Natural killer cell treated with Interleukin-12 subunit alpha and Interleukin-12 subunit beta and Interleukin-15 and Interleukin-18, amount 100 ng/mL, for 72 hours (primary cell): Measurements from ENCODE around the gene DNAJC1. TPM values are rescaled to one million over a fixed set of nuclear protein-coding genes. Genes with fewer than 3 reads are reported as not detected.
"Not testable (repeated sequence)": the region's sequence is repeated elsewhere in the genome, so short reads cannot be mapped to it uniquely, and the experiment has no call there.

Experiments used
- ATAC-seq, 2 donors: fragments of 150-1000 bp; cut with Tn5 transposase in 1 of 2; sonication (Bioruptor Pico), chemical (Tn5 transposase) in 1 of 2; 2 replicates each; pipeline ENCODE4 v1.10.0; 2021
- DNase-seq: peaks from one replicate; pipeline ENCODE4 v3.0.0; 2022; ENCODE audit warnings: low spot score
- H3K27ac Mint-ChIP-seq, 2 donors: 1 replicate in 1 of 2; 2 replicates in 1 of 2; pipeline ENCODE4 v1.8.0; 2022; ENCODE audit warnings: mixed read lengths in 2 of 2, mild to moderate bottlenecking in 1 of 2, moderate library complexity in 1 of 2
- H3K27me3 Mint-ChIP-seq, 2 donors: 1 replicate in 1 of 2; 2 replicates in 1 of 2; pipeline ENCODE4 v1.8.0; 2022; ENCODE audit warnings: mixed read lengths in 2 of 2
- H3K36me3 Mint-ChIP-seq: one replicate; pipeline ENCODE4 v1.8.0; 2022; ENCODE audit warnings: mixed read lengths
- H3K4me1 Mint-ChIP-seq, 2 donors: 1 replicate in 1 of 2; 2 replicates in 1 of 2; pipeline ENCODE4 v1.8.0; 2022; ENCODE audit warnings: low read depth in 2 of 2, mixed read lengths in 2 of 2, mild to moderate bottlenecking in 1 of 2
- H3K4me3 Mint-ChIP-seq: one replicate; pipeline ENCODE4 v1.8.0; 2022; ENCODE audit warnings: mixed read lengths
- H3K9me3 Mint-ChIP-seq: 2 replicates; pipeline ENCODE4 v1.8.0; 2022; ENCODE audit warnings: mixed read lengths
- total RNA-seq, 2 donors: library from RNA; stranded (reverse); gene quantifications; one replicate each; pipeline ENCODE4 v1.2.3, GENCODE V29; 2022

The DNAJC1 gene
- total RNA-seq, 2 donors from 2014 or later = 37.8 to 53.5 TPM

DNA sequence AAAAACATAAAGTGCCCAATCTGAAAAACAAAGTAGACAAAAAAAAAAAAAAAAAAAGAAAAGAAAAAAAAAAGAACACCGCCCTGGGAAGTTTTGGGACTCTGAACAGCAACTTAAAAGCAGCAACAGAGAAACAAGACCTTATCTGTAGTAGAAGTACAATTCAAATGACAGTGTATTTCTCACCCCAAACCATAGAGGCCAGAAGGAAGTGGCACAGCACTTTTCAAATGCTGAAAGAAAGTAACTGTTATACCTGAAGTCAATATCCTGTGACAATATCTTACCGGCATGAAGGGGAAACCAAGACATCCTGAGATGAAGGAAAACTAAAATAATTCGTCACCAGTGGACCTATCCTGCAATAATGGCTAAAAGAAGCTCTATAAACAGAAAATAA lies 112.1 kb downstream of the DNAJC1 start:
- peaks cover 50 to 54% of the 10 kb centered on the region in 2 donors for H3K4me1 Mint-ChIP-seq
- H3K27me3 Mint-ChIP-seq = no peaks in the 10 kb centered on the region
- H3K36me3 Mint-ChIP-seq = peaks cover 27% of the 10 kb centered on the region
- no peak for DNase-seq
- H3K27ac Mint-ChIP-seq = peak overlapping the region; percentile 8 to 27
- peak overlapping the region; percentile 38 for H3K4me3 Mint-ChIP-seq
- H3K9me3 Mint-ChIP-seq = peaks cover 6% of the 10 kb centered on the region
- peak in 1 of 2 donors; percentile 60 for ATAC-seq

DNA sequence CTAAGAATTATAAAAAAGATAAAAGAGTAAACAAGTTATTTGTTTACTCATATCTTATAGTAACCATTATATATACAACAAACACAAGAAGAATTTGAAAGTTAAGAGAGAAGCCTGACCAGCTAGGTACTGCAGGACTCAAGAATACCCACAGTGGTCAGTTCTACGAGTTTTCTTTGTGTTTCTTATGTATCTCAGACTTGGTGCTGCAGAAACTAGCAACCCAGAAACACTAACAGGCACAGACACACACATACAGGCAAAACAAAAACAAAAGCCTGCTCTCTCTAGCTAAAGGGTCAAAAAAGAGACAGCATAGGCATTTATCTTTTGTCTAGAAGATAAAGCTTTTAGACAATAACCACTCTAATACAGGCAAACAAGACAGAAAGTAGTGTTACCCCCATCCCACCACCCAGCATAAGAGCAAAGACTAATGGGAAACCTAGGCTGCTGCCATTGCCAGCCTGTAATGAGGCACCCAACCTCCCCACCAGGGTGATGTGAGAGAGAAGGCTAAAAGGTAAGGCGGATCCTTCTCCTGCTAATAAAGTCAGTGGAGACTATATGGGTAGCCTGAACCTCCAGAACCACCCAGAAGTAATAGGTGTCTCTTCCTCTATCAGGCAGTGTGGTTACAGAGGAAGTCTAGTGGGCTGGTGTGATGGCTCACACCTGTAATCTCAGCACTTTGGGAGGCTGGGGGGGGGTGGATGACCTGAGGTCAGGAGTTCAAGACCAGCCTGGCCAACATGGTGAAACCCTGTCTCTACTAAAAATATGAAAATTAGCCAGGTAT lies 113.9 kb downstream of the DNAJC1 start:
- peak overlapping the region in 1 of 2 donors; percentile 52 for H3K27ac Mint-ChIP-seq

DNA sequence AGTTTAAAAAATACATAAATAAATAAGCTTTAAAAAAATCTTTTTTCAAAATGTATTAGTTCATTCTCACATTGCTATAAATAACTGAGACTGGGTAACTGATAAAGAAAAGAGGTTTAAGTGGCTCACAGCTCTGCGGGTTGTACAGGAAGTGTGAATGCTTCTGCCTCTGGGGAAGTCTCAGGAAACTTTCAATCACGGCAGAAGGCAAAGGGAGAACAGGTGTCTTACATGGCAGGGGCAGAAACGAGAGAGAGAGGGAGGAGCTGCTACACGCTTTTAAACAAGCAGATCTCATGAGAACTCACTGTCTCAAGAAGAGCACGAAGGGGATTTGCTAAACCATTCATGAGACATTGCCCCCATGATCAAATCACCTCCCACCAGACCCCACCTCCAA lies 114.6 kb downstream of the DNAJC1 start:
- DNase-seq (no peak), ATAC-seq (peak in 1 of 2 donors; percentile 67)
- peak overlapping the region; percentile 56 for H3K4me3 Mint-ChIP-seq
- H3K9me3 Mint-ChIP-seq = peaks cover 11% of the 10 kb centered on the region
- H3K36me3 Mint-ChIP-seq = peaks cover 31% of the 10 kb centered on the region
- H3K27me3 Mint-ChIP-seq = no peaks in the 10 kb centered on the region
- H3K4me1 Mint-ChIP-seq = peaks cover 57 to 63% of the 10 kb centered on the region in 2 donors
- no peak overlapping the region for H3K27ac Mint-ChIP-seq

More for the DNA sequence above, 113.9 kb downstream of the DNAJC1 start:
- DNase-seq (no peak), ATAC-seq (peak in 1 of 2 donors; percentile 33)
- peak overlapping the region; percentile 30 for H3K4me3 Mint-ChIP-seq
- H3K9me3 Mint-ChIP-seq = peaks cover 13% of the 10 kb centered on the region
- peaks cover 57 to 63% of the 10 kb centered on the region in 2 donors for H3K4me1 Mint-ChIP-seq
- peaks cover 35% of the 10 kb centered on the region for H3K36me3 Mint-ChIP-seq
- H3K27me3 Mint-ChIP-seq = no peaks in the 10 kb centered on the region

DNA sequence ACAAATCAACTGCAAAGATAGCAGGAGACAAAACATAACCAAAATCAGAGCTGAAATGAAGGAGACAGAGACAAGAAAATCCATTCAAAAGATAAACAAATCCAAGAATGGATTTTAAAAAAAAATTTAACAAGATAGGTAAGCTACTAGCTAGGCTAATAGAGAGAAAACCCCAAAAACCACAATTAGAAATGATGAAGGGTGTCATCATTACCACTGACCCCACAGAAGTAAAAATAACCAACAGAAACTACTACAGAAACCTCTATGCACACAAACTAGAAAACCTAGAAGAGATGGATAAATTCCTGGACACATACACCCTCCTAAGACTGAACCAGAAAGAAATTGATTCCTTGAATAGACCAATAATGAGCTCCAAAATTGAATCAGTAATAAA lies 117.6 kb downstream of the DNAJC1 start:
- Mint-ChIP-seq H3K4me1 (peaks cover 53 to 55% of the 10 kb centered on the region in 2 donors), H3K27ac (no peak overlapping the region), H3K9me3 (peaks cover 7% of the 10 kb centered on the region), H3K36me3 (peaks cover 25% of the 10 kb centered on the region), H3K4me3 (no peak overlapping the region), H3K27me3 (no peaks in the 10 kb centered on the region)
- DNase-seq (no peak), ATAC-seq (no peak)

DNA sequence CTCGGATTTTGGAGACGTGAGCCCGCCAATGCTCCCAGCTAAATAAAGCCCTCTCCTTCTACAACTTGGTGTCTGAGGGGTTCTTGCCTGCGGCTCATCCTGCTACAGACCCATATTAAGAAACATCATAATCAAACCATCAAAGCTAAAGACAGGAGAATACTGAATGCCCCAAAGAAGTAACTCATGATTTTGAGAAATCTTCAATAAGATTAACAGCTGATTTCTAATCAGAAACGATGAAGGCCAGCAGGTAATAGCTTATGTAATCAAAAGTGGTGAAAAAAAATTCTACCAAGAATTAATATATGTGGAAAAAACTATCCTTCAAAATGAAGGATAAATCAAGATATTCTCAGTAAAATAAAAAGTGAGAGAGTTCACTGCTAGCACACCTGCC lies 130.3 kb downstream of the DNAJC1 start:
- Mint-ChIP-seq H3K27me3 (no peaks in the 10 kb centered on the region), H3K27ac (no peak overlapping the region), H3K4me3 (no peak overlapping the region), H3K9me3 (peaks cover 7% of the 10 kb centered on the region), H3K4me1 (no peaks in the 10 kb centered on the region), H3K36me3 (peaks cover 27% of the 10 kb centered on the region)
- ATAC-seq = no peak
- no peak for DNase-seq

DNA sequence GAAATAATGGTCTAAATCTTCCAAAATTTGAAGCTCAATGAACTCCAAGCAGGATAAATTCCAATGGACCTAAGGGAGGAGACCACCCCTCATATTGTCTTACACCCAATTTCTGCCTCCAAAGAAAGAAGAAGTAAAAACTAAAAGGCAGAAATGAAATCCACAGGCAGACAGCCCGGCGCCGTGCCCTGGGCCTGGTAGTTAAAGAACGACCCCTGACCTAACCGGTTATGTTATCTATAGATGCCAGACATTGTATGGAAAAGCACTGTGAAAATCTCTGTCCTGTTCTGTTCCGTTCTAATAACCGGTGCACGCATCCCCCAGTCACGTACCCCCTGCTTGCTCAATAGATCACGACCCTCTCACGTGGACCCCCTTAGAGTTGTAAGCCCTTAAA lies 130.8 kb downstream of the DNAJC1 start:
- H3K27ac Mint-ChIP-seq, H3K4me3 Mint-ChIP-seq, DNase-seq, H3K9me3 Mint-ChIP-seq, H3K4me1 Mint-ChIP-seq, H3K27me3 Mint-ChIP-seq, ATAC-seq: not testable (repeated sequence)
- H3K36me3 Mint-ChIP-seq = peaks cover 27% of the 10 kb centered on the region

DNA sequence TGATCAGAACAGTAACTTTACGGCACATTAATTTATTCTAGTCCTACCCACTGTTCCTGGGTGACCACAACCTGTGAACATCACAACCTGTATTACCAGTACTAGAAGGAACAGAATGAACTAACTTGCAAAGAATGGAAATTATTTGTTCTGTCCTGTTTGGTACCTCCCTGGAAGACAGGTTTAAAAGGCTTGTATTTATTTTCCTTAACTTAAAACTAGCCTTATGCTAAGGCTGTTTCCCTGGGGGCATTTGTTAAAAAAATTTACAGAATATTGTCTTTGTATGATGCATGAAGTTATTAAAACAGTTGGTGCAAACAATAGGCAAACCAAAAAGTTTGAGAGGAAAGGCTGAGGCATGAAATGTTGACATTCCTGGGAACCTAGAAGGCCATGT lies 132.7 kb downstream of the DNAJC1 start:
- no peak overlapping the region for H3K4me3 Mint-ChIP-seq
- peaks cover 7% of the 10 kb centered on the region for H3K9me3 Mint-ChIP-seq
- no peaks in the 10 kb centered on the region for H3K4me1 Mint-ChIP-seq
- peaks cover 36% of the 10 kb centered on the region for H3K36me3 Mint-ChIP-seq
- H3K27me3 Mint-ChIP-seq = no peaks in the 10 kb centered on the region
- DNase-seq (no peak), ATAC-seq (no peak)
- H3K27ac Mint-ChIP-seq = no peak overlapping the region

DNA sequence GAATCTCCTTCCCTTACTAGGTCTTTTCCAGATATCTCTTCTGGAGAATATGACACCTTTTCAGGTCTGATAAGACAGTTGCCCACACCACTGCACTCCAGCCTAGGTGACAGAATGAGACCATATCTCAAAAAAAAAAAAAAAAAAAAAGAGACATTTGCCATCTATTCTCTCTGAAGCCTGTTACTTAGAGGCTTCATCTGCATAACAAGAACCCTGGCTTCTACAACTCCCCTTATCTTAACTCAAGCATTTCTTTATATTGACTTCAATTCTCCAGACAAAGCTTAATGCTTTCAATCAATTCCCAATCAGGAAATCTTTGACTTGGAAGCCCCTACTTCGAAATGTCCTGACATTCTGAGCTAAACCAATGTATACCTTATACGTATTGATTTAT lies 134.4 kb downstream of the DNAJC1 start:
- not testable (repeated sequence) for ATAC-seq, H3K4me3 Mint-ChIP-seq, DNase-seq, H3K27me3 Mint-ChIP-seq, H3K27ac Mint-ChIP-seq, H3K4me1 Mint-ChIP-seq, H3K9me3 Mint-ChIP-seq
- H3K36me3 Mint-ChIP-seq = peaks cover 30% of the 10 kb centered on the region

DNA sequence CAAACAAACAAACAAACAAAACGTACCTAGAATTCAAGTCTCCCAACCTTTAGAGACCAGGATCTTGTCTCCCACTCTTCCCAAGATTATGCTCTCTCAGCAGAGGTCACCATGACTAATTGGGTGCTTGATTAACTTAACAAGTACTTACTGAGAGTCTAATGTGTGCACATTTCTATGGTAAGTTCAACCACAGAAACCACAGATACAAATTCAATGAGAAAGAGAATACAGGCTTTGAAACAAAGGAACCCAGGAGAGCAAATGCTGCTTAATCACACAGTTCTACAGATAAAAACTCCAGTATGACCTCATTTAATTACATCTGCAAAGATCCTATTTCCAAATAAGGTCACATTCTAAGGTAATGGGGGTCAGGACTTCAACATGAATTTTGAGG lies 142.8 kb downstream of the DNAJC1 start:
- Mint-ChIP-seq H3K27me3 (no peaks in the 10 kb centered on the region), H3K4me1 (peaks cover 11 to 17% of the 10 kb centered on the region in 2 donors), H3K4me3 (peak overlapping the region; percentile 15), H3K36me3 (peaks cover 10% of the 10 kb centered on the region), H3K9me3 (no peaks in the 10 kb centered on the region), H3K27ac (peak overlapping the region in 1 of 2 donors; percentile 36)
- ATAC-seq (peak in 1 of 2 donors; percentile 61), DNase-seq (no peak)

DNA sequence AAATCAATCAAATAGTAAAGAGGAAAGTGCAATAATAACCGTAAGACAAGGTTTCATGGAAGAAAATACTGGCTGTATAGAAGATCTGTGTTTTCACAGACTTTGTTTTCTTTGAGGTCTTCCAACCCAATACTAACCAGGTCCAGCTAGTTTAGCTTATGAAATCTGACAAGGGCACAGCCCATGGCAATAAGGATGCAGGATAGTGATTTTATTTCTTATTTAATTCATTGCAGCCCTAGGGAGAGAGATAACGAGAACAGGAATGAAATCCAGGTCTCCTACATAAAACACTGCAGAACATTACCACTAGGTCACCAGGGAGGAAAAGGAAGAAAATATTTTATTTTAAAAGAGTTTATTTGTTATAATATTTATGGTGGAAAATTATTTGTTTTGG lies 145.1 kb downstream of the DNAJC1 start:
- no peak overlapping the region for H3K4me3 Mint-ChIP-seq
- H3K4me1 Mint-ChIP-seq = peaks cover 11 to 20% of the 10 kb centered on the region in 2 donors
- ATAC-seq (no peak), DNase-seq (no peak)
- no peaks in the 10 kb centered on the region for H3K27me3 Mint-ChIP-seq
- peaks cover 10% of the 10 kb centered on the region for H3K36me3 Mint-ChIP-seq
- no peak overlapping the region for H3K27ac Mint-ChIP-seq
- no peaks in the 10 kb centered on the region for H3K9me3 Mint-ChIP-seq

DNA sequence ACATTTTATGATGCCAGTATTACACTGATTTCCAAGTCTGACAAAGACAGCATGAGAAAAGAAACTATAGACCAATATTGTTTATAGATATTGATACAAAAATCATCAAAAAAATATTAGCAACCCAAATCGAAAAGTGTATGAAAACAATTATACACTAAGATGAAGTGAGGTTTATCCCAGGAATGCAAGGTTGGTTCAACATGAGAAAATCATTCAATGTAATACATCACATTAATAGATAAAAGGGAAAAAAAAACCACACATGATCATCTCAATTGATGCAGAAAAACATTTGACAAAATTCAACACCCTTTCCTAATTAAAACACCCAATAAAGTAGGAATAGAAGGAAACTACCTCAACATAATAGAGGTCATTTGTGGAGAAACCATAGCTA lies 153.9 kb downstream of the DNAJC1 start:
- Mint-ChIP-seq H3K9me3 (peaks cover 5% of the 10 kb centered on the region), H3K4me1 (peaks cover 0 to 17% of the 10 kb centered on the region in 2 donors), H3K4me3 (no peak overlapping the region), H3K27me3 (no peaks in the 10 kb centered on the region), H3K36me3 (peaks cover 33% of the 10 kb centered on the region), H3K27ac (no peak overlapping the region)
- DNase-seq (no peak), ATAC-seq (no peak)

DNA sequence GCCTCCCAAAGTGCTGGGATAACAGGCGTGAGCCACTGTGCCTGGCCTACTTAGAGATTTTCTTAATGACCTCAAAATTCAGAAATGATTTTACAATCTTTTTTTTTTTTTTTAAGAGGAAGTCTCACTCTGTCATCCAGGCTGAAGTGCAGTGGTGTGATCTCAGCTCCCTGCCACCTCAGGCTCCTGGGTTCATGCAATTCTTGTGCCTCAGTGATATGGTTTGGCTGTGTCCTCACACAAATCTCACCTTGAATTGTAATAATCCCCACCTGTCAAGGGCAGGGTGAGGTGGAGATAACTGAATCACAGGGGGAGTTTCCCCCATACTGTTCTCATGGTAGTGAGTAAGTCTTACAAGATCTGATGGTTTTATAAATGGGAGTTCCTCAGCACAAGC lies 159.9 kb downstream of the DNAJC1 start:
- Mint-ChIP-seq H3K9me3 (peaks cover 4% of the 10 kb centered on the region), H3K27ac (no peak overlapping the region), H3K27me3 (no peaks in the 10 kb centered on the region), H3K4me1 (peaks cover 10 to 12% of the 10 kb centered on the region in 2 donors), H3K36me3 (peaks cover 34% of the 10 kb centered on the region), H3K4me3 (no peak overlapping the region)
- DNase-seq (no peak), ATAC-seq (peak in 1 of 2 donors; percentile 40)

DNA sequence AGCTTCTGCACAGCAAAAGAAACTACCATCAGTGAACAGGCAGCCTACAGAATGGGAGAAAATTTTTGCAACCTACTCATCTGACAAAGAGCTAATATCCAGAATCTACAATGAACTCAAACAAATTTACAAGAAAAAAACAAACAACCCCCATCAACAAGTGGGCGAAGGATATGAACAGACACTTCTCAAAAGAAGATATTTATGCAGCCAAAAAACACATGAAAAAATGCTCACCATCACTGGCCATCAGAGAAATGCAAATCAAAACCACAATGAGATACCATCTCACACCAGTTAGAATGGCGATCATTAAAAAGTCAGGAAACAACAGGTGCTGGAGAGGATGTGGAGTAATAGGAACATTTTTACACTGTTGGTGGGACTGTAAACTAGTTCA lies 162.3 kb downstream of the DNAJC1 start:
- Mint-ChIP-seq H3K4me1 (peaks cover 7 to 12% of the 10 kb centered on the region in 2 donors), H3K36me3 (peaks cover 35% of the 10 kb centered on the region)
- not testable (repeated sequence) for H3K4me3 Mint-ChIP-seq, H3K27me3 Mint-ChIP-seq, DNase-seq, H3K9me3 Mint-ChIP-seq, ATAC-seq, H3K27ac Mint-ChIP-seq

DNA sequence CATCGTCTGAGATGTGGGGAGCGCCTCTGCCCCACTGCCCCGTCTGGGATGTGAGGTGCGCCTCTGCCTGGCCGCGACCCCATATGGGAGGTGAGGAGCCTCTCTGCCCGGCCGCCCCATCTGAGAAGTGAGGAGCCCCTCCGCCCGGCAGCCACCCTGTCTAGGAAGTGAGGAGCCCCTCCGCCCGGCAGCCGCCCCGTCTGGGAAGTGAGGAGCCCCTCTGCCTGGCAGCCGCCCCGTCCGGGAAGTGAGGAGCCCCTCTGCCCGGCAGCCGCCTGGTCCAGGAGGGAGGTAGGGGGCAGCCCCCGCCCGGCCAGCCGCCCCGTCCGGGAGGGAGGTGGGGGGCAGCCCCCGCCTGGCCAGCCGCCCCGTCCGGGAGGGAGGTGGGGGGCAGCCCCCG lies 166.0 kb downstream of the DNAJC1 start:
- H3K36me3 Mint-ChIP-seq = peaks cover 62% of the 10 kb centered on the region
- not testable (repeated sequence) for H3K4me3 Mint-ChIP-seq, H3K27me3 Mint-ChIP-seq, DNase-seq, ATAC-seq, H3K4me1 Mint-ChIP-seq, H3K27ac Mint-ChIP-seq
- peaks cover 13% of the 10 kb centered on the region for H3K9me3 Mint-ChIP-seq
